Measurements from ENCODE around the gene PDLIM5. TPM values are rescaled to one million over a fixed set of nuclear protein-coding genes. Genes with fewer than 3 reads are reported as not detected.

Gene PDLIM5
- total and polyA plus RNA-seq, 2 of the 8 experiments (the other 6 are each of a cell fraction or from before 2014, with no cell fraction given), result 37.3 to 62.1 TPM

GRCh38 chr4:94483895-94484294 is 32.2 kb downstream of the PDLIM5 start:
- no peak overlapping the region for H4K5ac ChIP-seq (ENCODE audit: insufficient read length, low read depth, low read length)
- H2BK15ac ChIP-seq (ENCODE audit: low read length), result no peak overlapping the region
- TF ChIP-seq TEAD4 (IDR thresholded peaks at IDR 0.05; ENCODE audit: low read depth, low read length) (no peak), MAFK (IDR thresholded peaks at IDR 0.05; ENCODE audit: low read depth, low read length) (peak; percentile 49; the same call in 1 of the 2 replicates), KDM5A (IDR thresholded peaks at IDR 0.05; ENCODE audit: low read length) (no peak)
- H4K20me1 ChIP-seq (replicated peaks in 1 of 2; ENCODE audit: control insufficient read depth in 1 of 2, insufficient read depth in 2 of 2, low read length in 2 of 2), result no peaks in the 10 kb centered on the region
- DNase-seq (ENCODE audit: low read depth in 1 of 2, low spot score in 2 of 2) (no peak), FAIRE-seq (no peak)
- no peak overlapping the region for H4K8ac ChIP-seq (ENCODE audit: extremely low read depth, insufficient read depth, low read length)
- H3K9ac ChIP-seq (replicated peaks in 1 of 4; ENCODE audit: extremely low read depth in 1 of 4, low read depth in 3 of 4, low read length in 3 of 4), result no peak overlapping the region
- H3K23me2 ChIP-seq (ENCODE audit: low read depth, low read length), result no peaks in the 10 kb centered on the region
- H3K18ac ChIP-seq (ENCODE audit: extremely low read depth, low read length), result no peak overlapping the region
- H3K14ac ChIP-seq (ENCODE audit: insufficient read length), result no peak overlapping the region
- no peak overlapping the region for H3K23ac ChIP-seq (ENCODE audit: insufficient read length)
- ChIA-PET POLR2A (ENCODE audit: partially characterized antibody) (no interaction called here), CTCF (ENCODE audit: partially characterized antibody) (no interaction called here)
- H3K27ac ChIP-seq (ENCODE audit: low read depth, low read length), result no peak overlapping the region
- H2AK5ac ChIP-seq (ENCODE audit: low read depth, low read length), result no peak overlapping the region
- H2BK5ac ChIP-seq (ENCODE audit: low read depth, low read length), result no peak overlapping the region
- H4K91ac ChIP-seq (replicated peaks; ENCODE audit: insufficient read length, low read length), result no peak overlapping the region
- no peak overlapping the region for H2BK120ac ChIP-seq (replicated peaks; ENCODE audit: low read depth, low read length)
- no peak overlapping the region for H3K4me3 ChIP-seq (ENCODE audit: extremely low read depth in 1 of 4, insufficient read depth in 2 of 4, low read depth in 3 of 4, low read length in 4 of 4)
- H3K4me2 ChIP-seq (ENCODE audit: insufficient read depth in 1 of 2, low read depth in 2 of 2, low read length in 2 of 2), result no peak overlapping the region
- no peak overlapping the region for H2BK12ac ChIP-seq (ENCODE audit: low read depth, low read length)
- no peaks in the 10 kb centered on the region for H3K27me3 ChIP-seq (replicated peaks in 1 of 4; ENCODE audit: control insufficient read depth in 3 of 4, extremely low read depth in 1 of 4, insufficient read depth in 3 of 4, low read length in 3 of 4)
- peaks cover 0 to 9% of the 10 kb centered on the region in 2 experiments; a peak in 1 of 4 replicates for H3K79me2 ChIP-seq (ENCODE audit: control insufficient read depth in 1 of 2, insufficient read depth in 2 of 2, low read length in 2 of 2)
- no peak overlapping the region for H3K4ac ChIP-seq (replicated peaks; ENCODE audit: insufficient read length, low read depth, low read length)
- no peaks in the 10 kb centered on the region for H3K36me3 ChIP-seq (ENCODE audit: control insufficient read depth in 2 of 4, insufficient read depth in 4 of 4, low read length in 3 of 4)
- no peaks in the 10 kb centered on the region for H3K9me3 ChIP-seq (ENCODE audit: insufficient read depth in 2 of 2, low read depth in 1 of 2, low read length in 1 of 2)
- peaks cover 0 to 4% (median 2%) of the 10 kb centered on the region in 4 experiments; a peak in 2 of 7 replicates for H3K4me1 ChIP-seq (replicated peaks in 1 of 4; ENCODE audit: control insufficient read depth in 3 of 4, insufficient read depth in 4 of 4, low read length in 3 of 4)
- WGBS, 2 experiments (ENCODE audit: extremely low coverage in 1 of 2, insufficient coverage in 1 of 2, insufficient read length in 1 of 2, insufficient replicate concordance in 2 of 2, low coverage in 1 of 2, low lambda C conversion rate in 2 of 2, missing lambda C conversion rate in 1 of 2), result 90% methylated on average over 4 of the region's 4 CpGs; no CpG with 5 or more reads in 1 of the 2 experiments
- H3K56ac ChIP-seq (replicated peaks; ENCODE audit: insufficient read length, low read depth, low read length), result no peak overlapping the region
- 0 out of 2 replicates have a peak, but pooled peaks cover 2% of the 10 kb centered on the region for H3K79me1 ChIP-seq (ENCODE audit: low read depth, low read length)
- H2AFZ ChIP-seq (ENCODE audit: low read length), result no peak overlapping the region
- no peak overlapping the region for H2BK20ac ChIP-seq (ENCODE audit: low read length)

All from H1 (cell line).